ENCODE data around the gene TMEM11. TPM values are rescaled to one million over a fixed set of nuclear protein-coding genes. Genes with fewer than 3 reads are reported as not detected.

Gene TMEM11
- total and polyA plus RNA-seq, 2 of the 8 experiments (the other 6 are each of a cell fraction or from before 2014, with no cell fraction given) = 33.3 to 90.4 TPM

- no peak for TF ChIP-seq CTBP2 (IDR thresholded peaks at IDR 0.05; ENCODE audit: borderline replicate concordance, insufficient read depth, insufficient read length, low read length)
Measured at GRCh38 chr17:21241564-21241963, 27.6 kb upstream of the TMEM11 start (continued).

Measured in H1 (cell line).